Left ventricle myocardium inferior (tissue), 1 donor: Measurements from ENCODE around the gene NOL12. TPM values are rescaled to one million over a fixed set of nuclear protein-coding genes. Genes with fewer than 3 reads are reported as not detected.

ENCODE experiments used
- DNase-seq: peaks from one replicate; pipeline ENCODE4 v3.0.0-alpha.2; 2020
- H3K27ac ChIP-seq: fragments of 200-600 bp; replicated peaks from 2 replicates; pipeline ENCODE4 v1.8.0; 2021
- H3K27me3 ChIP-seq: fragments of 200-600 bp; 2 replicates; pipeline ENCODE4 v1.8.0; 2021; ENCODE audit warnings: low read depth
- H3K36me3 ChIP-seq: fragments of 200-600 bp; 2 replicates; pipeline ENCODE4 v1.8.0; 2021
- H3K4me1 ChIP-seq: fragments of 200-600 bp; 2 replicates; pipeline ENCODE4 v1.8.0; 2021
- H3K4me3 ChIP-seq: fragments of 200-600 bp; 2 replicates; pipeline ENCODE4 v1.8.0; 2021; ENCODE audit warnings: mild to moderate bottlenecking, moderate library complexity
- H3K9me3 ChIP-seq: fragments of 200-600 bp; replicated peaks from 2 replicates; pipeline ENCODE4 v1.8.0; 2021
- CTCF ChIP-seq: fragments of 200-600 bp; IDR thresholded peaks from 2 replicates; pipeline ENCODE4 v1.8.0; 2021; ENCODE audit warnings: antibody characterized with exemption, mild to moderate bottlenecking, borderline replicate concordance
- intact Hi-C: fragments of 100-400 bp; cut with micrococcal nuclease; formaldehyde crosslinking; loops from one replicate; pipeline ENCODE4 v1.11.0; 2022
- total RNA-seq: library from RNA; stranded (reverse); fragmentation: NEBNext Ultra II Directional; extraction: Animal tissue kit (Norgen Biotek cat#: 25700); gene quantifications from one replicate; pipeline ENCODE4 v1.2.1, GENCODE V29; 2021
- donor health status: DM: no; HTN: yes; CAD: no; lungs with severe emphysema.

The NOL12 gene
- total RNA-seq, 1 donor from 2014 or later, result 12.8 TPM

GRCh38 chr22:37675930-37676735 is 10.0 kb upstream of the NOL12 start:
- intact Hi-C loops, result no loop called here
- peak overlapping the region; percentile 98 for H3K27ac ChIP-seq
- TF ChIP-seq CTCF, result no peak
- H3K36me3 ChIP-seq, result peaks cover 24% of the 10 kb centered on the region
- H3K4me3 ChIP-seq, result peak overlapping the region; percentile 78
- DNase-seq, result peak; percentile 68
- H3K9me3 ChIP-seq, result no peaks in the 10 kb centered on the region
- H3K27me3 ChIP-seq, result no peaks in the 10 kb centered on the region
- peaks cover 75% of the 10 kb centered on the region for H3K4me1 ChIP-seq

- Histone ChIP-seq H3K36me3 (peaks cover 24% of the 10 kb centered on the region), H3K4me3 (peak overlapping the region; percentile 78), H3K4me1 (peaks cover 82% of the 10 kb centered on the region), H3K9me3 (no peaks in the 10 kb centered on the region), H3K27ac (peak overlapping the region; percentile 98), H3K27me3 (no peaks in the 10 kb centered on the region)
- intact Hi-C loops, result no loop called here
- TF ChIP-seq CTCF, result no peak
- DNase-seq, result peak; percentile 84
Measured at GRCh38 chr22:37676736-37677492, 9.2 kb upstream of the NOL12 start.

- no peak for TF ChIP-seq CTCF
- Histone ChIP-seq H3K36me3 (peaks cover 24% of the 10 kb centered on the region), H3K4me1 (peaks cover 80% of the 10 kb centered on the region), H3K27ac (peak overlapping the region; percentile 98), H3K9me3 (no peaks in the 10 kb centered on the region), H3K27me3 (no peaks in the 10 kb centered on the region), H3K4me3 (peak overlapping the region; percentile 78)
- intact Hi-C loops, result no loop called here
- DNase-seq, result no peak
Measured at GRCh38 chr22:37677493-37677974, 8.6 kb upstream of the NOL12 start.

GRCh38 chr22:37678372-37678771 is 7.8 kb upstream of the NOL12 start:
- intact Hi-C loops, result no loop called here
- Histone ChIP-seq H3K9me3 (no peaks in the 10 kb centered on the region), H3K27me3 (no peaks in the 10 kb centered on the region), H3K4me1 (peaks cover 73% of the 10 kb centered on the region), H3K36me3 (peaks cover 24% of the 10 kb centered on the region), H3K4me3 (peak overlapping the region; percentile 78), H3K27ac (peak overlapping the region; percentile 98)
- no peak for TF ChIP-seq CTCF
- no peak for DNase-seq

- DNase-seq, result no peak
- no peaks in the 10 kb centered on the region for H3K9me3 ChIP-seq
- H3K27ac ChIP-seq, result no peak overlapping the region
- peaks cover 24% of the 10 kb centered on the region for H3K36me3 ChIP-seq
- H3K4me1 ChIP-seq, result peaks cover 61% of the 10 kb centered on the region
- no peak overlapping the region for H3K4me3 ChIP-seq
- no peak for TF ChIP-seq CTCF
- no peaks in the 10 kb centered on the region for H3K27me3 ChIP-seq
- intact Hi-C loops, result no loop called here
Measured at GRCh38 chr22:37679670-37680069, 6.5 kb upstream of the NOL12 start.
